OCI-LY7 (cell line): ENCODE measurements around the gene MTG1. TPM values are rescaled to one million over a fixed set of nuclear protein-coding genes. Genes with fewer than 3 reads are reported as not detected.

Source experiments
- BruUV-seq: library from RNA; stranded (reverse); fragments of 400-500 nt; replicated peaks from 2 replicates; lab custom pipeline; 2021; lab: Mats Ljungman, UMichigan
- CTCF ChIA-PET: fragments of 300-600 bp; sonication (Branson Sonifier 250); formaldehyde crosslinking; loops from one replicate; lab custom pipeline; 2022; ENCODE audit warnings: antibody characterized with exemption; ENCODE audit not compliant: unreplicated experiment; lab: Charles Lee
- POLR2A ChIA-PET: fragments of 300-600 bp; sonication (Branson Sonifier 250); formaldehyde crosslinking; loops from one replicate; lab custom pipeline; 2022; ENCODE audit warnings: antibody characterized with exemption; lab: Charles Lee
- DNase-seq: peaks from one replicate; pipeline ENCODE4 v3.0.0-alpha.2; 2015; ENCODE audit warnings: low spot score
- H2AFZ ChIP-seq: fragments of 200-600 bp; sonication (generic), shearing (Covaris generic); 2 replicates; pipeline ENCODE4 v1.6.1; 2014; ENCODE audit warnings: mild to moderate bottlenecking, antibody characterized with exemption, low read length, moderate library complexity
- H3K27ac ChIP-seq: fragments of 200-600 bp; sonication (generic); 2 replicates; pipeline ENCODE4 v1.5.1; 2014; ENCODE audit warnings: mixed run types, low read depth, mild to moderate bottlenecking, moderate library complexity, low read length, inconsistent platforms; ENCODE audit not compliant: poor library complexity, severe bottlenecking
- H3K36me3 ChIP-seq: fragments of 200-600 bp; sonication (generic); 2 replicates; pipeline ENCODE4 v1.6.1; 2014; ENCODE audit warnings: mild to moderate bottlenecking, antibody characterized with exemption, low read length, moderate library complexity, mixed read lengths; ENCODE audit not compliant: insufficient read depth
- H3K4me1 ChIP-seq: fragments of 200-600 bp; sonication (generic); 2 replicates; pipeline ENCODE4 v1.5.1; 2014; ENCODE audit warnings: mild to moderate bottlenecking, low read length; ENCODE audit not compliant: insufficient read depth, poor library complexity, severe bottlenecking
- H3K4me2 ChIP-seq: fragments of 200-600 bp; sonication (generic); 2 replicates; pipeline ENCODE4 v1.6.1; 2014; ENCODE audit warnings: mild to moderate bottlenecking, low read length
- H3K4me3 ChIP-seq: fragments of 200-600 bp; sonication (generic); 2 replicates; pipeline ENCODE4 v1.5.1; 2014; ENCODE audit warnings: mild to moderate bottlenecking, low read depth, low read length; ENCODE audit not compliant: poor library complexity, severe bottlenecking
- H3K79me2 ChIP-seq: fragments of 200-600 bp; sonication (generic); 2 replicates; pipeline ENCODE4 v1.6.1; 2016; ENCODE audit warnings: low read depth, mild to moderate bottlenecking, low read length, moderate library complexity, mixed read lengths; ENCODE audit not compliant: insufficient read depth
- H3K9me2 ChIP-seq: fragments of 200-600 bp; sonication (generic); 2 replicates; pipeline ENCODE4 v1.6.1; 2016; ENCODE audit warnings: mild to moderate bottlenecking, low read length, mixed read lengths; ENCODE audit not compliant: insufficient read depth
- H3K9me3 ChIP-seq: fragments of 200-600 bp; sonication (generic); 2 replicates; pipeline ENCODE4 v1.6.1; 2014; ENCODE audit warnings: mild to moderate bottlenecking, mixed run types, low read length, mixed read lengths
- H4K20me1 ChIP-seq: fragments of 200-600 bp; sonication (generic); 2 replicates; pipeline ENCODE4 v1.6.1; 2014; ENCODE audit warnings: mild to moderate bottlenecking, antibody characterized with exemption, low read length, moderate library complexity, mixed read lengths; ENCODE audit not compliant: insufficient read depth
- EZH2phosphoT487 ChIP-seq: fragments of 200-600 bp; sonication (generic); IDR thresholded peaks from 2 replicates; pipeline ENCODE4 v1.6.1; 2018; ENCODE audit warnings: low read depth, borderline replicate concordance, mild to moderate bottlenecking, mixed run types, antibody characterized with exemption, low read length, moderate library complexity, mixed read lengths
- intact Hi-C: fragments of 100-400 bp; cut with micrococcal nuclease; formaldehyde crosslinking; loops from one replicate; pipeline ENCODE4 v1.10.0; 2022; ENCODE audit not compliant: unreplicated experiment
- total RNA-seq, 2 experiments: library from RNA; depleted of rRNA in 1 of 2; stranded (reverse); fragments of >200 nt in 1 of 2; shearing (Covaris generic) in 1 of 2; gene quantifications; 2 replicates each; pipeline ENCODE4 v1.2.3, GENCODE V29; 2014 to 2022
- TF ChIP-seq, protein P1 (sequence below): fragments of 200-600 bp; sonication (generic); conservative IDR thresholded peaks from 2 replicates; pipeline ENCODE4 v1.5.1; 2014; ENCODE audit warnings: mild to moderate bottlenecking, antibody characterized with exemption, low read length, moderate library complexity, mixed read lengths

Gene MTG1
- total RNA-seq, 2 experiments from 2014 or later: 85.6 to 101 TPM

DNA sequence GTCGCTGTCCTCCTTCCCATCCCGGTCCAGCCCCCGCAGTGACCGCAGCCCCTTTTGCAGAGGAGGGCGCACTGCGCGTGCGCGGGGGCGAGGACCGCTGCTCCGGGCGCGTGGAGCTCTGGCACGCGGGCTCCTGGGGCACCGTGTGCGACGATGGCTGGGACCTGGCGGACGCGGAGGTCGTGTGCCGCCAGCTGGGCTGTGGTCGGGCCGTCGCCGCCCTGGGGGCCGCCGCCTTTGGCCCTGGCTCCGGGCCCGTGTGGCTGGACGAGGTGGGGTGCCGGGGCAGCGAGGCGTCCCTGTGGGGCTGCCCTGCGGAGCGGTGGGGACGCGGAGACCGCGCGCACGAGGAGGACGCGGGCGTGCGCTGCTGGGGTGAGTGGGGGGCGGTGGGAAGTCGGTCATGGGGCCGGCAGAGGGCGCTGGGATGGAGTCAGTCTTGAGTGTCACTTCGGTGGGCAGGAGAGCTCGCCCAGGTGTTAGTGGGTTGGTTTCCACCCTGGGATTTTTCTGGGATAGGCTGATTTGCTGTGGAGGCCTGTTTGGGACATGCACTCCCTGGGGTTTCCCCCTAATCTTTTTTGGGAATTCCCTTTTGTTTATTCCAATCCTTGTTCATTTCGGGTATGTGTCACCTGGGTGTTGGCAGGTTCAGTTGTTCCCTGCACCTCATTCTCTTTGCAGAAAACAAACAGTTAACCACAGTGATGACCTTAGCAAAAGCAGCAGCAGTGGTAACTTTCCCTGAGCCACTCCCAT is 71.4 kb downstream of the MTG1 start:
- no peak overlapping the region for H3K27ac ChIP-seq
- no peak for DNase-seq
- H2AFZ ChIP-seq: no peak overlapping the region
- intact Hi-C loops: loop anchor here (10.0 kb wide), 1 partner anchor 971 kb away; no protein-coding TSS in a partner anchor
- H3K4me3 ChIP-seq: no peak overlapping the region
- H3K36me3 ChIP-seq: no peaks in the 10 kb centered on the region
- TF ChIP-seq, protein P1, sequence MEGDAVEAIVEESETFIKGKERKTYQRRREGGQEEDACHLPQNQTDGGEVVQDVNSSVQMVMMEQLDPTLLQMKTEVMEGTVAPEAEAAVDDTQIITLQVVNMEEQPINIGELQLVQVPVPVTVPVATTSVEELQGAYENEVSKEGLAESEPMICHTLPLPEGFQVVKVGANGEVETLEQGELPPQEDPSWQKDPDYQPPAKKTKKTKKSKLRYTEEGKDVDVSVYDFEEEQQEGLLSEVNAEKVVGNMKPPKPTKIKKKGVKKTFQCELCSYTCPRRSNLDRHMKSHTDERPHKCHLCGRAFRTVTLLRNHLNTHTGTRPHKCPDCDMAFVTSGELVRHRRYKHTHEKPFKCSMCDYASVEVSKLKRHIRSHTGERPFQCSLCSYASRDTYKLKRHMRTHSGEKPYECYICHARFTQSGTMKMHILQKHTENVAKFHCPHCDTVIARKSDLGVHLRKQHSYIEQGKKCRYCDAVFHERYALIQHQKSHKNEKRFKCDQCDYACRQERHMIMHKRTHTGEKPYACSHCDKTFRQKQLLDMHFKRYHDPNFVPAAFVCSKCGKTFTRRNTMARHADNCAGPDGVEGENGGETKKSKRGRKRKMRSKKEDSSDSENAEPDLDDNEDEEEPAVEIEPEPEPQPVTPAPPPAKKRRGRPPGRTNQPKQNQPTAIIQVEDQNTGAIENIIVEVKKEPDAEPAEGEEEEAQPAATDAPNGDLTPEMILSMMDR: no peak
- TF ChIP-seq EZH2phosphoT487: no peak
- H3K79me2 ChIP-seq: no peaks in the 10 kb centered on the region
- no peaks in the 10 kb centered on the region for H4K20me1 ChIP-seq
- BruUV-seq: no TSS peak
- H3K9me2 ChIP-seq: no peaks in the 10 kb centered on the region
- ChIA-PET POLR2A (no interaction called here), CTCF (no interaction called here)
- H3K4me2 ChIP-seq: no peak overlapping the region
- H3K4me1 ChIP-seq: no peaks in the 10 kb centered on the region
- no peaks in the 10 kb centered on the region for H3K9me3 ChIP-seq

GRCh38 chr10:133465950-133466474 is 72.1 kb downstream of the MTG1 start:
- intact Hi-C loops: loop anchor here (10.0 kb wide), 1 partner anchor 971 kb away; no protein-coding TSS in a partner anchor
- DNase-seq: no peak

More at GRCh38 chr10:133465950-133466474, 72.1 kb downstream of the MTG1 start:
- no peaks in the 10 kb centered on the region for H3K79me2 ChIP-seq
- H3K4me1 ChIP-seq: no peaks in the 10 kb centered on the region
- CTCF ChIA-PET: no interaction called here
- no peaks in the 10 kb centered on the region for H3K9me3 ChIP-seq
- H3K27ac ChIP-seq: no peak overlapping the region
- POLR2A ChIA-PET: no interaction called here
- no peak overlapping the region for H3K4me3 ChIP-seq
- no TSS peak for BruUV-seq
- H4K20me1 ChIP-seq: no peaks in the 10 kb centered on the region
- no peaks in the 10 kb centered on the region for H3K9me2 ChIP-seq
- no peak overlapping the region for H2AFZ ChIP-seq
- no peak overlapping the region for H3K4me2 ChIP-seq
- H3K36me3 ChIP-seq: no peaks in the 10 kb centered on the region
- TF ChIP-seq, protein P1: no peak
- TF ChIP-seq EZH2phosphoT487: no peak
